Activated naive CD4-positive, alpha-beta T cell treated with anti-CD3 and anti-CD28 coated beads for 36 hours (primary cell): Measurements from ENCODE around the gene ZNF541. TPM values are rescaled to one million over a fixed set of nuclear protein-coding genes. Genes with fewer than 3 reads are reported as not detected.
"Not testable (repeated sequence)": the region's sequence is repeated elsewhere in the genome, so short reads cannot be mapped to it uniquely, and the experiment has no call there.

Experiments
- CTCF ChIA-PET: fragments of 350-600 bp; sonication (Branson Sonifier 250); formaldehyde crosslinking; loops from one replicate; lab custom pipeline; 2021; ENCODE audit warnings: antibody characterized with exemption; lab: Charles Lee
- DNase-seq: peaks from one replicate; pipeline ENCODE4 v3.0.0-alpha.2; 2020
- H3K27ac Mint-ChIP-seq: one replicate; pipeline ENCODE4 v1.8.0; 2021; ENCODE audit warnings: mild to moderate bottlenecking, mixed read lengths
- H3K27me3 Mint-ChIP-seq: one replicate; pipeline ENCODE4 v1.8.0; 2021; ENCODE audit warnings: low read depth, mixed read lengths
- H3K36me3 Mint-ChIP-seq: one replicate; pipeline ENCODE4 v1.8.0; 2021; ENCODE audit warnings: low read depth, mixed read lengths
- H3K4me1 Mint-ChIP-seq: one replicate; pipeline ENCODE4 v1.8.0; 2021; ENCODE audit warnings: low read depth, mixed read lengths
- H3K4me3 Mint-ChIP-seq: one replicate; pipeline ENCODE4 v1.8.0; 2021; ENCODE audit warnings: mild to moderate bottlenecking, moderate library complexity, mixed read lengths
- H3K9me3 Mint-ChIP-seq: one replicate; pipeline ENCODE4 v1.8.0; 2021; ENCODE audit warnings: mixed read lengths
- intact Hi-C: fragments of 100-400 bp; cut with micrococcal nuclease; formaldehyde crosslinking; loops from one replicate; pipeline ENCODE4 v1.15.1; 2023
- total RNA-seq, 2 experiments: library from RNA; stranded (reverse); gene quantifications; one replicate each; pipeline ENCODE4 v1.2.3, GENCODE V29; 2021

The ZNF541 gene
- total RNA-seq, 2 experiments from 2014 or later, result 0.33 to 0.44 TPM

- H3K27me3 Mint-ChIP-seq, result no peaks in the 10 kb centered on the region
- intact Hi-C loops, result no loop called here
- DNase-seq, result no peak
- H3K36me3 Mint-ChIP-seq, result no peaks in the 10 kb centered on the region
- H3K4me1 Mint-ChIP-seq, result peaks cover 14% of the 10 kb centered on the region
- no peaks in the 10 kb centered on the region for H3K9me3 Mint-ChIP-seq
- H3K4me3 Mint-ChIP-seq, result no peak overlapping the region
- H3K27ac Mint-ChIP-seq, result no peak overlapping the region
- CTCF ChIA-PET, result no interaction called here
These were observed 23.0 kb upstream of the ZNF541 start for GRCh38 chr19:47595944-47596343.

- H3K27me3 Mint-ChIP-seq, result no peaks in the 10 kb centered on the region
- no peaks in the 10 kb centered on the region for H3K9me3 Mint-ChIP-seq
- DNase-seq, result no peak
- CTCF ChIA-PET, result no interaction called here
- peaks cover 6% of the 10 kb centered on the region for H3K4me1 Mint-ChIP-seq
- no peaks in the 10 kb centered on the region for H3K36me3 Mint-ChIP-seq
- no peak overlapping the region for H3K4me3 Mint-ChIP-seq
- intact Hi-C loops, result no loop called here
- no peak overlapping the region for H3K27ac Mint-ChIP-seq
These were observed 20.9 kb upstream of the ZNF541 start for GRCh38 chr19:47593860-47594259.

GRCh38 chr19:47589824-47590223 is 16.9 kb upstream of the ZNF541 start:
- H3K4me1 Mint-ChIP-seq, result no peaks in the 10 kb centered on the region
- intact Hi-C loops, result no loop called here
- no peak overlapping the region for H3K4me3 Mint-ChIP-seq
- no peak overlapping the region for H3K27ac Mint-ChIP-seq
- peaks cover 15% of the 10 kb centered on the region for H3K9me3 Mint-ChIP-seq
- CTCF ChIA-PET, result no interaction called here
- H3K36me3 Mint-ChIP-seq, result peaks cover 4% of the 10 kb centered on the region
- no peak for DNase-seq
- H3K27me3 Mint-ChIP-seq, result no peaks in the 10 kb centered on the region

- H3K27me3 Mint-ChIP-seq, result no peaks in the 10 kb centered on the region
- H3K4me1 Mint-ChIP-seq, result peaks cover 7% of the 10 kb centered on the region
- no peak overlapping the region for H3K4me3 Mint-ChIP-seq
- CTCF ChIA-PET, result interaction anchor here (0.6 kb wide), 2 partner anchors 50 to 1184 kb away, joined by 4 to 5 read pairs; no protein-coding TSS in a partner anchor
- peaks cover 15% of the 10 kb centered on the region for H3K9me3 Mint-ChIP-seq
- peaks cover 4% of the 10 kb centered on the region for H3K36me3 Mint-ChIP-seq
- DNase-seq, result no peak
- no peak overlapping the region for H3K27ac Mint-ChIP-seq
- intact Hi-C loops, result no loop called here
These were observed 14.3 kb upstream of the ZNF541 start for GRCh38 chr19:47587295-47587694.

GRCh38 chr19:47583161-47583560 is 10.2 kb upstream of the ZNF541 start:
- H3K27me3 Mint-ChIP-seq, intact Hi-C loops, DNase-seq, H3K4me3 Mint-ChIP-seq, H3K36me3 Mint-ChIP-seq, H3K27ac Mint-ChIP-seq: not testable (repeated sequence)
- CTCF ChIA-PET, result interaction anchor here (0.6 to 1.3 kb wide), 2 partner anchors 67 to 250 kb away, joined by 3 to 4 read pairs; no protein-coding TSS in a partner anchor
- Mint-ChIP-seq H3K9me3 (peaks cover 17% of the 10 kb centered on the region), H3K4me1 (peaks cover 35% of the 10 kb centered on the region)

GRCh38 chr19:47582320-47582909 is 9.5 kb upstream of the ZNF541 start:
- Mint-ChIP-seq H3K9me3 (peaks cover 16% of the 10 kb centered on the region), H3K4me1 (peaks cover 42% of the 10 kb centered on the region), H3K27ac (peak overlapping the region; percentile 44), H3K36me3 (peaks cover 4% of the 10 kb centered on the region), H3K4me3 (no peak overlapping the region), H3K27me3 (no peaks in the 10 kb centered on the region)
- CTCF ChIA-PET, result interaction anchor here (0.6 to 1.3 kb wide), 2 partner anchors 66 to 249 kb away, joined by 3 to 4 read pairs; no protein-coding TSS in a partner anchor
- intact Hi-C loops, result no loop called here
- no peak for DNase-seq

GRCh38 chr19:47581605-47582319 is 8.8 kb upstream of the ZNF541 start:
- intact Hi-C loops, result no loop called here
- Mint-ChIP-seq H3K9me3 (peaks cover 16% of the 10 kb centered on the region), H3K27ac (peak overlapping the region; percentile 2), H3K4me1 (peaks cover 47% of the 10 kb centered on the region), H3K36me3 (peaks cover 4% of the 10 kb centered on the region), H3K4me3 (peak overlapping the region; percentile 11), H3K27me3 (no peaks in the 10 kb centered on the region)
- DNase-seq, result no peak
- CTCF ChIA-PET, result no interaction called here

GRCh38 chr19:47580397-47580796 is 7.4 kb upstream of the ZNF541 start:
- Mint-ChIP-seq H3K27ac (no peak overlapping the region), H3K4me1 (peaks cover 48% of the 10 kb centered on the region), H3K9me3 (peaks cover 6% of the 10 kb centered on the region), H3K36me3 (no peaks in the 10 kb centered on the region), H3K27me3 (no peaks in the 10 kb centered on the region), H3K4me3 (no peak overlapping the region)
- intact Hi-C loops, result no loop called here
- CTCF ChIA-PET, result no interaction called here
- no peak for DNase-seq

- peaks cover 22% of the 10 kb centered on the region for H3K4me1 Mint-ChIP-seq
- DNase-seq, result no peak
- H3K9me3 Mint-ChIP-seq, result peaks cover 2% of the 10 kb centered on the region
- no peaks in the 10 kb centered on the region for H3K36me3 Mint-ChIP-seq
- no peak overlapping the region for H3K27ac Mint-ChIP-seq
- CTCF ChIA-PET, result no interaction called here
- no peaks in the 10 kb centered on the region for H3K27me3 Mint-ChIP-seq
- intact Hi-C loops, result no loop called here
- peak overlapping the region; percentile 3 for H3K4me3 Mint-ChIP-seq
These were observed 313 bp downstream of the ZNF541 start for GRCh38 chr19:47572635-47573034.

- no peak for DNase-seq
- CTCF ChIA-PET, result interaction anchor here (0.6 to 1.0 kb wide), 3 partner anchors 54 to 866 kb away, joined by 3 read pairs; partner anchors contain the start of gene NAPA
- H3K36me3 Mint-ChIP-seq, result no peaks in the 10 kb centered on the region
- no peak overlapping the region for H3K27ac Mint-ChIP-seq
- H3K9me3 Mint-ChIP-seq, result peaks cover 2% of the 10 kb centered on the region
- H3K4me1 Mint-ChIP-seq, result peaks cover 13% of the 10 kb centered on the region
- intact Hi-C loops, result no loop called here
- no peak overlapping the region for H3K4me3 Mint-ChIP-seq
- no peaks in the 10 kb centered on the region for H3K27me3 Mint-ChIP-seq
These were observed 3.6 kb downstream of the ZNF541 start for GRCh38 chr19:47569331-47569730.

- Mint-ChIP-seq H3K27ac (no peak overlapping the region), H3K36me3 (no peaks in the 10 kb centered on the region), H3K4me1 (no peaks in the 10 kb centered on the region), H3K9me3 (no peaks in the 10 kb centered on the region), H3K4me3 (no peak overlapping the region), H3K27me3 (no peaks in the 10 kb centered on the region)
- no peak for DNase-seq
- intact Hi-C loops, result no loop called here
- CTCF ChIA-PET, result no interaction called here
These were observed 8.9 kb downstream of the ZNF541 start for GRCh38 chr19:47564081-47564480.

- Mint-ChIP-seq H3K27ac (no peak overlapping the region), H3K4me1 (no peaks in the 10 kb centered on the region), H3K4me3 (no peak overlapping the region), H3K36me3 (no peaks in the 10 kb centered on the region), H3K9me3 (no peaks in the 10 kb centered on the region), H3K27me3 (no peaks in the 10 kb centered on the region)
- CTCF ChIA-PET, result interaction anchor here (0.6 to 0.7 kb wide), 2 partner anchors 37 to 253 kb away, joined by 3 read pairs; no protein-coding TSS in a partner anchor
- intact Hi-C loops, result no loop called here
- DNase-seq, result no peak
These were observed 11.4 kb downstream of the ZNF541 start for GRCh38 chr19:47561440-47562057.
